ENCODE measurements around the gene GCGR.

DNA sequence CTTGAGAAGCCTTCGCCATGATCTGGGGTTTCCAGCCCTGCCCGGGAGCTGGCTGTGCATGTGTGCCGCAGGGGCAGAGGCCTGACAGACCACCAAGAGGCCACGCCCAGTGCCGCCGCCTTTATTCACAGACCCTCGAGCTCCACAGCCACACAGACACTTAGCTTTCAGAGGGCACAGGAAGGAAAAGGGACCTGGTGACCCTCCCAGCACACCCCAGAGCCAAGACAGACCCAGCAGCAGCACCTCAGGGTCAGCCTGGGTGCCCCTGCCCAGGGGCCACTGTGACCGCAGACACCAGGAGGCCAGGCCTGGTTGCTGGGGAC is 18.3 kb downstream of the GCGR start:
- no peak for TF ChIP-seq CREB1 (CRISPR knock-in tag; IDR thresholded peaks at IDR 0.05; ENCODE audit: low read depth)
- TF ChIP-seq, protein P1, sequence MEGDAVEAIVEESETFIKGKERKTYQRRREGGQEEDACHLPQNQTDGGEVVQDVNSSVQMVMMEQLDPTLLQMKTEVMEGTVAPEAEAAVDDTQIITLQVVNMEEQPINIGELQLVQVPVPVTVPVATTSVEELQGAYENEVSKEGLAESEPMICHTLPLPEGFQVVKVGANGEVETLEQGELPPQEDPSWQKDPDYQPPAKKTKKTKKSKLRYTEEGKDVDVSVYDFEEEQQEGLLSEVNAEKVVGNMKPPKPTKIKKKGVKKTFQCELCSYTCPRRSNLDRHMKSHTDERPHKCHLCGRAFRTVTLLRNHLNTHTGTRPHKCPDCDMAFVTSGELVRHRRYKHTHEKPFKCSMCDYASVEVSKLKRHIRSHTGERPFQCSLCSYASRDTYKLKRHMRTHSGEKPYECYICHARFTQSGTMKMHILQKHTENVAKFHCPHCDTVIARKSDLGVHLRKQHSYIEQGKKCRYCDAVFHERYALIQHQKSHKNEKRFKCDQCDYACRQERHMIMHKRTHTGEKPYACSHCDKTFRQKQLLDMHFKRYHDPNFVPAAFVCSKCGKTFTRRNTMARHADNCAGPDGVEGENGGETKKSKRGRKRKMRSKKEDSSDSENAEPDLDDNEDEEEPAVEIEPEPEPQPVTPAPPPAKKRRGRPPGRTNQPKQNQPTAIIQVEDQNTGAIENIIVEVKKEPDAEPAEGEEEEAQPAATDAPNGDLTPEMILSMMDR (conservative IDR thresholded peaks at IDR 0.05; ENCODE audit: low read depth in 2 of 2): no peak
- no peak for TF ChIP-seq POLR2AphosphoS5 (IDR thresholded peaks at IDR 0.05; ENCODE audit: low read depth)
- no peak for TF ChIP-seq EZH2 (IDR thresholded peaks at IDR 0.05; ENCODE audit: low read depth, unreplicated experiment)
- TF ChIP-seq NANOG (IDR thresholded peaks at IDR 0.05; ENCODE audit: borderline replicate concordance): no peak
- no peak for TF ChIP-seq ZNF114 (CRISPR knock-in tag; IDR thresholded peaks at IDR 0.05)
- TF ChIP-seq, protein P2, sequence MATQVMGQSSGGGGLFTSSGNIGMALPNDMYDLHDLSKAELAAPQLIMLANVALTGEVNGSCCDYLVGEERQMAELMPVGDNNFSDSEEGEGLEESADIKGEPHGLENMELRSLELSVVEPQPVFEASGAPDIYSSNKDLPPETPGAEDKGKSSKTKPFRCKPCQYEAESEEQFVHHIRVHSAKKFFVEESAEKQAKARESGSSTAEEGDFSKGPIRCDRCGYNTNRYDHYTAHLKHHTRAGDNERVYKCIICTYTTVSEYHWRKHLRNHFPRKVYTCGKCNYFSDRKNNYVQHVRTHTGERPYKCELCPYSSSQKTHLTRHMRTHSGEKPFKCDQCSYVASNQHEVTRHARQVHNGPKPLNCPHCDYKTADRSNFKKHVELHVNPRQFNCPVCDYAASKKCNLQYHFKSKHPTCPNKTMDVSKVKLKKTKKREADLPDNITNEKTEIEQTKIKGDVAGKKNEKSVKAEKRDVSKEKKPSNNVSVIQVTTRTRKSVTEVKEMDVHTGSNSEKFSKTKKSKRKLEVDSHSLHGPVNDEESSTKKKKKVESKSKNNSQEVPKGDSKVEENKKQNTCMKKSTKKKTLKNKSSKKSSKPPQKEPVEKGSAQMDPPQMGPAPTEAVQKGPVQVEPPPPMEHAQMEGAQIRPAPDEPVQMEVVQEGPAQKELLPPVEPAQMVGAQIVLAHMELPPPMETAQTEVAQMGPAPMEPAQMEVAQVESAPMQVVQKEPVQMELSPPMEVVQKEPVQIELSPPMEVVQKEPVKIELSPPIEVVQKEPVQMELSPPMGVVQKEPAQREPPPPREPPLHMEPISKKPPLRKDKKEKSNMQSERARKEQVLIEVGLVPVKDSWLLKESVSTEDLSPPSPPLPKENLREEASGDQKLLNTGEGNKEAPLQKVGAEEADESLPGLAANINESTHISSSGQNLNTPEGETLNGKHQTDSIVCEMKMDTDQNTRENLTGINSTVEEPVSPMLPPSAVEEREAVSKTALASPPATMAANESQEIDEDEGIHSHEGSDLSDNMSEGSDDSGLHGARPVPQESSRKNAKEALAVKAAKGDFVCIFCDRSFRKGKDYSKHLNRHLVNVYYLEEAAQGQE (IDR thresholded peaks at IDR 0.05; ENCODE audit: unreplicated experiment): no peak
- TF ChIP-seq EZH2phosphoT487 (IDR thresholded peaks at IDR 0.05; ENCODE audit: unreplicated experiment): no peak
- no peak for TF ChIP-seq JUNB (IDR thresholded peaks at IDR 0.05; ENCODE audit: unreplicated experiment)
- no peak for TF ChIP-seq ZNF331 (CRISPR knock-in tag; IDR thresholded peaks at IDR 0.05; ENCODE audit: low read depth)
- TF ChIP-seq STAT1 (IDR thresholded peaks at IDR 0.05; ENCODE audit: unreplicated experiment): no peak

All from GM23338 (cell line).